Duodenal mucosa (tissue), 2 donors: ENCODE results near the gene MGMT.

ENCODE experiments used
- H3K27ac ChIP-seq: one replicate; pipeline ENCODE4 v1.7.0; 2013; ENCODE audit warnings: low read depth, low read length
- H3K27me3 ChIP-seq, 2 donors: one replicate each; pipeline ENCODE4 v1.7.0; 2013; ENCODE audit warnings: low read length in 2 of 2, control low read depth in 1 of 2; ENCODE audit not compliant: insufficient read depth in 2 of 2, control insufficient read depth in 1 of 2
- H3K36me3 ChIP-seq, 2 donors: one replicate each; pipeline ENCODE4 v1.7.0; 2013; ENCODE audit warnings: low read length in 2 of 2, control low read depth in 1 of 2; ENCODE audit not compliant: insufficient read depth in 2 of 2, control insufficient read depth in 1 of 2
- H3K4me1 ChIP-seq, 2 donors: one replicate each; pipeline ENCODE4 v1.7.0; 2013; ENCODE audit warnings: low read length in 2 of 2, control low read depth in 1 of 2; ENCODE audit not compliant: insufficient read depth in 2 of 2, control insufficient read depth in 1 of 2
- H3K4me3 ChIP-seq, 2 donors: one replicate each; pipeline ENCODE4 v1.7.0; 2013; ENCODE audit warnings: low read length in 2 of 2, low read depth in 1 of 2
- H3K9ac ChIP-seq, 2 donors: one replicate each; pipeline ENCODE4 v1.7.0; 2013; ENCODE audit warnings: low read length in 2 of 2, low read depth in 1 of 2
- H3K9me3 ChIP-seq, 2 donors: one replicate each; pipeline ENCODE4 v1.7.0; 2013; ENCODE audit warnings: low read length in 2 of 2, control low read depth in 1 of 2; ENCODE audit not compliant: control insufficient read depth in 1 of 2

Gene MGMT

DNA sequence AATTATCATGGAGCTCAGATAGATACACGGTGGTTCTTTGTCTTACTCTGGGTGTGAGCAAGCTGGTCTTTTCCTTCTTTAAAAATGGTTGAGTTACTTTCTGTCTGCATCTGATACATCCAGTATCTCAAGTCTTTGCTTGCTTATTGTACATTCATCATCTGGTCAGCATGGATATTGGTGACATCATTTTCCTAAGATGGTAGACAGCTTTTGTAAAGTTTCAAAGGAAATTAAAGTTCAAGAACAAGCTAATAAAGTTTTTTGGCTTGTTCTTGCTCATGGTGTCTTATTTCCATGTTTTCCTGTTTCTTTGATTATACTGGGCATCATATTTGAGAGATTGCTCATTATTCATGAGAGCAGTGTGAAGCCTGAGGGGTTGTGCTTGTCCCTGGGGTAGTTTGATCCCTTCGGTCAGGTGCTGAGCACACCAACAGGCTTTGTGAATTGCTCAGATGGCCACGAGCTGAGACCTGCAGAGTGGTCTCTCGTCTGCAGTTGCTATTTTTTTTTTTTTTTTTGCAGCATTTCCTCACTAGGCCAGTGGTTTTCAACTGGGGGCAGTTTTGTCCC lies 38.5 kb downstream of the MGMT start:
- H3K27ac ChIP-seq = no peak overlapping the region

DNA sequence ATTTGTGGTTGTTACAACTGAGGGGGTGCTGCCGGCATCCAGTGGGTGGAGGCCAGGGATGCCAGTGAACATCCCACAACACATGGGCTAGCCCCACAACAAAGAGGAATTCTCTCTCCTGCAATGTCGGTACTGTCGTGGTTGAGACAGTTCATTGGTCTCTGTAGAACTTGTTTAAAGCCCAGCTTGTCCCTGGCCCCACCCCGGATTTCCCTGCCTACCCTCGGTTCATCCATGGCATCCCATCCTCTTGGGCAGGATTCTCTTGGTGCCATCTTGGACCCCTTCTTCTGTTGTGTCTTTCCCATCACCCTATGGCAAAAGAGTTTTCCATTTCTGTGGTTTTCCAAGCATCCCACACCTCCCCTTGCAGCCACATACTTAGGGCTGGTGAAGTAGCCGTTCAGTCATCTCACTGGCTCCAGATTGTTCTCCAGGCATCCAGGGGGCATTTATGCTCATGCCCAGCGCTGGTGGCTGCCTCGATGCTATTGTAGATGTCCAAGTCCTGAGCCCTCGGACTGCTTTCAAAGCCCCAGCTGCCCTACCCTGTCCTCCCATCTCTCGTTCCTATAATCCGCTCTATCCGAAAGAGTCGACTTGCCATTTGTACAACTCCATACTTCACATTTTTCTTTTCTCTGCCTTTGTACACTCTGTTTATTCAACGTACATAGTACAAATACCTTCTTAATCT lies 39.2 kb downstream of the MGMT start:
- peaks cover 3 to 7% of the 10 kb centered on the region in 2 donors for H3K9me3 ChIP-seq

More for the DNA sequence above, 38.5 kb downstream of the MGMT start:
- H3K27me3 ChIP-seq = no peaks in the 10 kb centered on the region
- peaks cover 11 to 22% of the 10 kb centered on the region in 2 donors for H3K4me1 ChIP-seq
- H3K9ac ChIP-seq = no peak overlapping the region
- no peak overlapping the region for H3K4me3 ChIP-seq
- H3K9me3 ChIP-seq = peaks cover 3 to 7% of the 10 kb centered on the region in 2 donors
- H3K36me3 ChIP-seq = no peaks in the 10 kb centered on the region

DNA sequence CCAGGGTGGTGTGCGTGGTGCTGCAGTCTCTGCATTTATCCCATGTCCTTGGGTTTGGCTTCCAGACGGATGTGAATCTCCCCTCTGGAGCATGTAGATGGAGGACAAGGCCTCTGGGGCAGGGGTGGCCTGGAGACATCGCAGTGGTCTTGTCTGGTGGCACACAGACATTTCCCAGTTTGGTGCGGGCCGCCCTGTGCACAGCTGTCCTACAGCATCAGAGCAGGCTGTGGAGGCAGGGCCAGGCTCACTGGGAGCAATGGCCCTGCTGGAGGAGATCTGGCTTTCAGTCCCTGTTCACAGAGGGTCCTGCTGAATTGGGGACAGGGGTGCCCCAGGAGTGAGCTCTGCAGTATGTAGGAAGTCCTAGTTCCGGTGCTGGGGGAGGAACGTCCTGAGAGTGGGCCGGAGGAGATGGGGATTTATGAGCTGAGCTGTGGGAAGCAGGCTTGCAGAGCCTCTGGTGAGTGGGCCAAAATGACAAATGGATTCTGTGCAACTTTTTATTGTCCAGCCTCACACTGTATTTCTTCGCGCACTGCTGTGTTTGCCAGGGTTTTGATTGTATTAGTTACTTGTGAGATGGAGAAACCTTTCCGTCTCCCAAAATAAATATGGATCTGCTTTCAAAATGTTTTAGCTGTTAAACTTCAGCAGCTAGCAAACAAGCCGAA lies 40.3 kb downstream of the MGMT start:
- no peak overlapping the region for H3K9ac ChIP-seq
- no peak overlapping the region for H3K4me3 ChIP-seq
- H3K27me3 ChIP-seq = no peaks in the 10 kb centered on the region
- H3K9me3 ChIP-seq = peaks cover 3 to 7% of the 10 kb centered on the region in 2 donors
- H3K27ac ChIP-seq = no peak overlapping the region
- H3K4me1 ChIP-seq = peaks cover 6 to 9% of the 10 kb centered on the region in 2 donors
- H3K36me3 ChIP-seq = no peaks in the 10 kb centered on the region

More for the DNA sequence above, 39.2 kb downstream of the MGMT start:
- Histone ChIP-seq H3K4me3 (no peak overlapping the region), H3K4me1 (peaks cover 11 to 18% of the 10 kb centered on the region in 2 donors), H3K9ac (no peak overlapping the region), H3K27ac (no peak overlapping the region), H3K27me3 (no peaks in the 10 kb centered on the region), H3K36me3 (no peaks in the 10 kb centered on the region)

DNA sequence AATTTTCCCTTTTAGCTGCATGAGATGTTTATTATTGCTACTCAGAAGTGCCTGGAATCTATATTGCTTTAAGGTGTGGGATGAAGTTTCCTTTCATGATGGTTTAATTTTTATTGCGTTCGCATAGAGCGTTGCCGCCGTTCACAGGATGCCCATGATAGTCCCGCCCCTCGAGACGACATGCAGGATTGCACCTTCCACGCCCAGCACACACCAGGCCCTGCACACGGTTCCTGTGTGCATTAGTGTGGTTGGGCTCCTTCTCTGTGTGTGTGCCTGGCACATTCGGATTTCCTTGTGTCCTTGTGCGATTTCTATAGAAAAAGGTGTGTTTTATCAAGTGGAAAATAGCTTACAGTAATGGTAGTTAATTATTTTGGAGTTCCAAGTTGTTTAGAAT lies 42.1 kb downstream of the MGMT start:
- no peak overlapping the region for H3K9ac ChIP-seq
- peaks cover 3 to 7% of the 10 kb centered on the region in 2 donors for H3K9me3 ChIP-seq
- no peak overlapping the region for H3K27ac ChIP-seq
- H3K36me3 ChIP-seq = no peaks in the 10 kb centered on the region
- no peaks in the 10 kb centered on the region for H3K4me1 ChIP-seq
- H3K4me3 ChIP-seq = no peak overlapping the region
- H3K27me3 ChIP-seq = no peaks in the 10 kb centered on the region

DNA sequence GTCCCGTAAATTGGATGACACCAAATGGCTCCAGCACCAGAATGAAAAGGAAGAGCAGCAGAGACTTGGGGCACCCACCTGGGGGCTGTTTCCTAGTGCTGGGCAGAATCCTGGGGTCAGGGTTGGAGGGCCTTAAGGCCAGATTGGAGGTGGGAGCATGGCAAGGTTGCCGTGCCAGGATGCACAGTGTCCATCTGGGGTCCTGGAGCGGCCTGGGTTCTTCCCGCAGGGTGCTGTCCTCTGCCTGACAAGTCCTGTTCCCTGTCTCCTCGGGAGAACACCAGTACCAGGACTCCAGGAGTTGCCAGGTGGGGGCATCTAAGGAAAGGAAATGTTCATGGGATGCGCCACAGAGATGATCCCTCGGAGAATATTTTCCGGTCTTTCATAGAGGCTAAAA lies 42.8 kb downstream of the MGMT start:
- Histone ChIP-seq H3K9ac (no peak overlapping the region), H3K4me1 (no peaks in the 10 kb centered on the region), H3K4me3 (no peak overlapping the region), H3K36me3 (no peaks in the 10 kb centered on the region), H3K27ac (no peak overlapping the region), H3K27me3 (no peaks in the 10 kb centered on the region), H3K9me3 (peaks cover 3 to 7% of the 10 kb centered on the region in 2 donors)

DNA sequence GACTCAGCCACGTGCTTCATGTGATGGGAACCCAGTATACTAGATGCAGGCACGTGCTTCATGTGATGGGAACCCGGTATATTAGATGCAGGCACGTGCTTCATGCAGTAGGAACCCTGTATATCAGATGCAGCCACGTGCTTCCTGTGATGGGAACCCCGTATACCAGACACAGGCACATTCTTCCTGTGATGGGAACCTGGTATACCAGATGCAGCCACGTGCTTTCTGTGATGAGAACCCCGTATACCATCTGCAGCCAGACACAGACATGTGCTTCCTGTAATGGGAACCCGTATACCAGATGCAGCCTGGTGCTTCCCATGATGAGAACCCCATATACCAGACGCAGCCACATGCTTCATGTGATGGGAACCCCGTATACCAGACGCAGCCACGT lies 44.0 kb downstream of the MGMT start:
- peaks cover 3 to 7% of the 10 kb centered on the region in 2 donors for H3K9me3 ChIP-seq
- H3K36me3 ChIP-seq = no peaks in the 10 kb centered on the region
- H3K4me1 ChIP-seq = no peaks in the 10 kb centered on the region
- no peak overlapping the region for H3K9ac ChIP-seq
- no peak overlapping the region for H3K4me3 ChIP-seq
- no peaks in the 10 kb centered on the region for H3K27me3 ChIP-seq
- H3K27ac ChIP-seq = no peak overlapping the region

DNA sequence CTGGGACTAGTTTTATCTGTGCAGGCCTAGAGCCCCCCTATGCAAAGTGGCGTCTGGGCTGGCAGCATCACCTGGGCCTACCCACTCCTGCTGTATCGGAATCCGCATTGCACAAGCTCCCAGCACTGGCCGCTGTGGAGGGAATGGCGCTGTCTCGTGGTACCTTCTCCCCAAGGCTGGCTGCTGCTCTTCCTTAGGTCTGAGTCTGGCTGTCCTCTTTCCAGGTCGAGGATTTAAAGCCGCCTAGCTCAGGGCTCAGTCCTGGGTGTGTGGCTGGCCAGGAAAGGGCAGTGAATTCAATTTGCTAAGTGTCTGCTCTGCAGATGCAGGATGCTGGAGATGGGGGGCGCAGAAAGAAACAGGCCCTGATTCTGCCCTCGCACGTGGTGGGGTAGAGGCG lies 44.7 kb downstream of the MGMT start:
- Histone ChIP-seq H3K27ac (no peak overlapping the region), H3K9me3 (peaks cover 3 to 7% of the 10 kb centered on the region in 2 donors), H3K36me3 (no peaks in the 10 kb centered on the region), H3K4me3 (no peak overlapping the region), H3K9ac (no peak overlapping the region), H3K4me1 (no peaks in the 10 kb centered on the region), H3K27me3 (no peaks in the 10 kb centered on the region)

DNA sequence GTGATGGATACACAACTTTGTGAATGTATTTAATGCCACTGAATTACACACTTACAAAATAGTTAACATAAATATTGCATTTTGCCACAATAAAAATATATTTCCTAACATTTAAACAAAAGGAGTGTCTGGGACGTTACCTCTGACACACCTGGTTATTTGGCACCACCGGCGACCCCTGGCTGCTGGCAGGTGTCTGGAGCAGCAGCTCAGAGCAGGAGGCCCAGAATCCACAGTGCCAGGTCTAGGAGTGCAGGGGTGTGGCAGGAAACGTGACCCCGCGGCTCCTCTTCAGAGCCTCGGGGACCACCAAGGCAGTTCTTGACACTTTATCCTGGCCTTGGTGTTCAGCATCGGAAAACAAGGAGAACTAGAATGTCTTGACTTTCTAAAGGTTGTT lies 46.3 kb downstream of the MGMT start:
- H3K27ac ChIP-seq = no peak overlapping the region
- H3K9me3 ChIP-seq = no peaks in the 10 kb centered on the region
- no peak overlapping the region for H3K4me3 ChIP-seq
- no peak overlapping the region for H3K9ac ChIP-seq
- no peaks in the 10 kb centered on the region for H3K4me1 ChIP-seq
- no peaks in the 10 kb centered on the region for H3K27me3 ChIP-seq
- no peaks in the 10 kb centered on the region for H3K36me3 ChIP-seq

DNA sequence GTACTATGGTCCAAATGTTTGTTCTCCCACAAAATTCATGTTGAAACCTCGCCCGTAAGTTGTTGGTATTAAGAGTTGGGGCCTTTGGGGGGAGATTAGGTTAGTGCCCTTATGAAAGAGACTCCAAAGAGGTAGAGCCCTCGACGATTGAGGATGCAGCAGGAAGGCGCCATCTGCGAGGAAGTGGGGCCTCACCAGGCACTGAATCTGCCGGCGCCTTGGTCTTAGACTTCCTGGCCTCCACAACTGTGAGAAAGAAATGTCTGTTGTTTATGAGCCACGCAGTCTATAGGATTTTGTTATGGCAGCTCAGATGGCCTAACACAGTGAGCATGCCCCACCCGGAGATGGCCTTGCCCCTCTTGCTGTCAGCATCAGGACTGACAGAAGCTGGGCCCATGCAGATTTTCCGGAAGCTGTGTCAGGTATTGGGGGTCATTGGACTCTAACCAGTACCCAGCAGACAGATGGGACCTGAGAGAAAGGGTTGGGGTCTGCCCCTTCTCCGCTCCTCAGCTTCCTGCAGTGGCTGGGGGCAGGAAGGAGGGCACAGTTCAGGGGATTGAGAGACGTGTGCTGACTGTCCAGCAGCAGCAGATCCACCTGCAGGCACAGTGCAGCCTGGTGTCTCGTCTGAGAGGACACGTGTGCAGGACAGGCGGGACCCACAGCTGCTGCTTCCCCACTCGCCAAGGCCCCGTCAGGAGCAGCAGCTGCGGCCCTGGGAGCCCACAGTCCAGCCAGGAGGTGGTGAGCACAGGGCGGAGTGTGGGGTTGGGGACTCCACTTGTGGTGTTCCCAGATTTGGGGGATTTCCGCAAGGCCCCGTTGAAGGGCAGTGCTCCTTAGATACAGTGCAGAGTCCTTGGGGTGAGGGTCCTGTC lies 47.8 kb downstream of the MGMT start:
- H3K27ac ChIP-seq = no peak overlapping the region

More for the DNA sequence above, 47.8 kb downstream of the MGMT start:
- no peaks in the 10 kb centered on the region for H3K27me3 ChIP-seq
- H3K4me3 ChIP-seq = no peak overlapping the region
- no peaks in the 10 kb centered on the region for H3K9me3 ChIP-seq
- H3K4me1 ChIP-seq = no peaks in the 10 kb centered on the region
- no peaks in the 10 kb centered on the region for H3K36me3 ChIP-seq
- H3K9ac ChIP-seq = no peak overlapping the region
